ENCODE results near the gene SMIM35.

The SMIM35 gene

GRCh38 chr11:118109231-118109630 lies 22.5 kb upstream of the SMIM35 start:
- DNase-seq (ENCODE audit: low read depth): no peak
- H3K4me3 ChIP-seq (ENCODE audit: low read length): no peak overlapping the region
- TF ChIP-seq, protein P1, sequence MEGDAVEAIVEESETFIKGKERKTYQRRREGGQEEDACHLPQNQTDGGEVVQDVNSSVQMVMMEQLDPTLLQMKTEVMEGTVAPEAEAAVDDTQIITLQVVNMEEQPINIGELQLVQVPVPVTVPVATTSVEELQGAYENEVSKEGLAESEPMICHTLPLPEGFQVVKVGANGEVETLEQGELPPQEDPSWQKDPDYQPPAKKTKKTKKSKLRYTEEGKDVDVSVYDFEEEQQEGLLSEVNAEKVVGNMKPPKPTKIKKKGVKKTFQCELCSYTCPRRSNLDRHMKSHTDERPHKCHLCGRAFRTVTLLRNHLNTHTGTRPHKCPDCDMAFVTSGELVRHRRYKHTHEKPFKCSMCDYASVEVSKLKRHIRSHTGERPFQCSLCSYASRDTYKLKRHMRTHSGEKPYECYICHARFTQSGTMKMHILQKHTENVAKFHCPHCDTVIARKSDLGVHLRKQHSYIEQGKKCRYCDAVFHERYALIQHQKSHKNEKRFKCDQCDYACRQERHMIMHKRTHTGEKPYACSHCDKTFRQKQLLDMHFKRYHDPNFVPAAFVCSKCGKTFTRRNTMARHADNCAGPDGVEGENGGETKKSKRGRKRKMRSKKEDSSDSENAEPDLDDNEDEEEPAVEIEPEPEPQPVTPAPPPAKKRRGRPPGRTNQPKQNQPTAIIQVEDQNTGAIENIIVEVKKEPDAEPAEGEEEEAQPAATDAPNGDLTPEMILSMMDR (conservative IDR thresholded peaks at IDR 0.05; ENCODE audit: low read depth, low read length): no peak

- DNase-seq (ENCODE audit: low read depth): no peak
- no peak overlapping the region for H3K4me3 ChIP-seq (ENCODE audit: low read length)
Observed at GRCh38 chr11:118108513-118108912, 21.8 kb upstream of the SMIM35 start.

GRCh38 chr11:118106789-118107335 lies 20.1 kb upstream of the SMIM35 start:
- no peak overlapping the region for H3K4me3 ChIP-seq (ENCODE audit: low read length)
- DNase-seq (ENCODE audit: low read depth): no peak
- TF ChIP-seq, protein P1 (conservative IDR thresholded peaks at IDR 0.05; ENCODE audit: low read depth, low read length): no peak

More at GRCh38 chr11:118108513-118108912, 21.8 kb upstream of the SMIM35 start:
- TF ChIP-seq, protein P1 (conservative IDR thresholded peaks at IDR 0.05; ENCODE audit: low read depth, low read length): no peak

GRCh38 chr11:118105657-118106305 lies 19.0 kb upstream of the SMIM35 start:
- no peak for DNase-seq (ENCODE audit: low read depth)
- H3K4me3 ChIP-seq (ENCODE audit: low read length): no peak overlapping the region
- TF ChIP-seq, protein P1 (conservative IDR thresholded peaks at IDR 0.05; ENCODE audit: low read depth, low read length): no peak

GRCh38 chr11:118104491-118104890 lies 17.7 kb upstream of the SMIM35 start:
- TF ChIP-seq, protein P1 (conservative IDR thresholded peaks at IDR 0.05; ENCODE audit: low read depth, low read length): no peak
- H3K4me3 ChIP-seq (ENCODE audit: low read length): no peak overlapping the region
- no peak for DNase-seq (ENCODE audit: low read depth)

GRCh38 chr11:118102721-118103261 lies 16.0 kb upstream of the SMIM35 start:
- TF ChIP-seq, protein P1 (conservative IDR thresholded peaks at IDR 0.05; ENCODE audit: low read depth, low read length): no peak
- DNase-seq (ENCODE audit: low read depth): no peak
- H3K4me3 ChIP-seq (ENCODE audit: low read length): no peak overlapping the region

All from retinal pigment epithelial cell (primary cell).